K562 (cell line): ENCODE results near the gene FAR2. TPM values are rescaled to one million over a fixed set of nuclear protein-coding genes. Genes with fewer than 3 reads are reported as not detected.

Source experiments
- C11orf30 ChIP-seq: fragments of 450-650 bp; IDR thresholded peaks from 2 replicates; pipeline ENCODE4 v1.6.1; 2016; ENCODE audit warnings: low read depth, mild to moderate bottlenecking
- CC2D1A ChIP-seq: fragments of 450-650 bp; IDR thresholded peaks from 2 replicates; pipeline ENCODE4 v1.6.1; 2017; ENCODE audit warnings: mild to moderate bottlenecking
- CHCHD3 ChIP-seq: fragments of 250-450 bp; sonication (Bioruptor Pico); IDR thresholded peaks from 2 replicates; pipeline ENCODE4 v2.1.2; 2022; ENCODE audit warnings: mild to moderate bottlenecking
- DPF2 ChIP-seq: fragments of 450-650 bp; IDR thresholded peaks from 2 replicates; pipeline ENCODE4 v1.6.1; 2016
- FOXJ2 ChIP-seq: fragments of 200-800 bp; sonication (Bioruptor generic); IDR thresholded peaks from 2 replicates; pipeline ENCODE4 v1.6.1; 2016; ENCODE audit warnings: missing genetic modification characterization, missing compliant biosample characterization
- HMG20B ChIP-seq: fragments of 250-450 bp; sonication (Bioruptor Pico); IDR thresholded peaks from 2 replicates; pipeline ENCODE4 v1.5.0; 2021; ENCODE audit warnings: mild to moderate bottlenecking
- JUN ChIP-seq, 2 experiments: sonication (generic) in 1 of 2; formaldehyde crosslinking in 1 of 2; IDR thresholded peaks; 2 replicates each; pipeline versions ENCODE4 v1.6.1 to v1.8.0; 2012 to 2022; ENCODE audit warnings: borderline replicate concordance in 2 of 2, mild to moderate bottlenecking in 2 of 2, improper control_type of control experiment in 1 of 2, low read depth in 1 of 2, low read length in 1 of 2, missing genetic modification reagents in 1 of 2
- NCOA4 ChIP-seq: fragments of 450-650 bp; IDR thresholded peaks from 2 replicates; pipeline ENCODE4 v1.6.1; 2018; ENCODE audit warnings: mild to moderate bottlenecking; ENCODE audit not compliant: partially characterized antibody
- NRF1 ChIP-seq, 2 experiments: fragments of 450-650 bp; IDR thresholded peaks in 1 of 2; conservative IDR thresholded peaks in 1 of 2; 2 replicates each; pipeline ENCODE4 v1.6.1; 2014; ENCODE audit warnings: mild to moderate bottlenecking in 2 of 2
- PHTF2 ChIP-seq: fragments of 250-450 bp; sonication (Bioruptor Pico); IDR thresholded peaks from 2 replicates; pipeline ENCODE4 v1.5.0; 2021; ENCODE audit warnings: mild to moderate bottlenecking
- POLR2AphosphoS2 ChIP-seq: IDR thresholded peaks from 2 replicates; pipeline ENCODE4 v1.6.1; 2012; ENCODE audit warnings: low read length, improper control_type of control experiment
- POLR2B ChIP-seq: fragments of 450-650 bp; IDR thresholded peaks from 2 replicates; pipeline ENCODE4 v1.6.1; 2018; ENCODE audit warnings: low read depth; ENCODE audit not compliant: partially characterized antibody
- RFX1 ChIP-seq: fragments of 450-650 bp; IDR thresholded peaks from 2 replicates; pipeline ENCODE4 v1.6.1; 2016; ENCODE audit warnings: mild to moderate bottlenecking, moderate library complexity
- RNF2 ChIP-seq: sonication (generic); IDR thresholded peaks from 2 replicates; pipeline ENCODE4 v1.6.1; 2016
- SMARCA4 ChIP-seq: fragments of 450-650 bp; IDR thresholded peaks from 2 replicates; pipeline ENCODE4 v1.6.1; 2016
- SREBF1 ChIP-seq: fragments of 150-350 bp; IDR thresholded peaks from 2 replicates; pipeline ENCODE4 v1.6.1; 2014; ENCODE audit warnings: antibody characterized with exemption, low read depth, low read length, borderline replicate concordance
- TCF7L2 ChIP-seq: fragments of 150-350 bp; IDR thresholded peaks from 2 replicates; pipeline ENCODE4 v1.6.1; 2016; ENCODE audit warnings: low read depth, mild to moderate bottlenecking, low read length, moderate library complexity
- XRCC3 ChIP-seq: fragments of 450-650 bp; IDR thresholded peaks from 2 replicates; pipeline ENCODE4 v1.6.1; 2017; ENCODE audit warnings: mild to moderate bottlenecking, moderate library complexity
- ZNF121 ChIP-seq: sonication (generic); formaldehyde crosslinking; conservative IDR thresholded peaks from 2 replicates; pipeline ENCODE4 v1.8.0; 2022; ENCODE audit warnings: missing genetic modification reagents
- ZNF316 ChIP-seq: fragments of 450-650 bp; IDR thresholded peaks from 2 replicates; pipeline ENCODE4 v1.6.1; 2016
- ZNF444 ChIP-seq: fragments of 250-450 bp; sonication (Bioruptor Pico); IDR thresholded peaks from 2 replicates; pipeline ENCODE4 v1.4.0; 2020; ENCODE audit warnings: mild to moderate bottlenecking, moderate library complexity
- ZNF507 ChIP-seq: conservative IDR thresholded peaks from 2 replicates; pipeline ENCODE4 v1.6.1; 2017; ENCODE audit warnings: missing genetic modification characterization, missing compliant biosample characterization
- ZNF551 ChIP-seq: fragments of 250-450 bp; sonication (Bioruptor Pico); IDR thresholded peaks from 2 replicates; pipeline ENCODE4 v1.5.0; 2021; ENCODE audit warnings: mild to moderate bottlenecking, moderate library complexity
- ZNF584 ChIP-seq: fragments of 200-800 bp; sonication (Bioruptor generic); IDR thresholded peaks from 2 replicates; pipeline ENCODE4 v1.6.1; 2016; ENCODE audit warnings: low read depth, mild to moderate bottlenecking, missing genetic modification characterization, missing compliant biosample characterization
- ZNF586 ChIP-seq: fragments of 450-650 bp; formaldehyde crosslinking; conservative IDR thresholded peaks from 2 replicates; pipeline ENCODE4 v1.4.0; 2020; ENCODE audit warnings: mild to moderate bottlenecking, moderate library complexity
- polyA plus RNA-seq, 8 experiments: library from polyadenylated mRNA; depleted of rRNA in 4 of 8; stranded (reverse) in 5 of 8; unstranded in 3 of 8; fragments of >200 nt; fragmentation: Nextera tagmentation in 2 of 8; fragmentation: Illumina TruSeq in 1 of 8; extraction: Ambion mirVana in 2 of 8; extraction: Trizol in 1 of 8; gene quantifications; 2 replicates each; pipeline versions ENCODE4 v1.2.1 to v1.2.3, GENCODE V29; 2011 to 2014; ENCODE audit warnings: inconsistent platforms in 1 of 8, missing spikeins in 1 of 8
- total RNA-seq, 7 experiments: library from RNA; depleted of rRNA in 6 of 7; stranded (reverse); fragments of >200 nt in 6 of 7; fragmentation: Illumina TruSeq in 2 of 7; extraction: Trizol in 2 of 7; gene quantifications; 2 replicates each; pipeline versions ENCODE4 v1.2.1 to v1.2.3, GENCODE V29; 2011 to 2021; ENCODE audit warnings: low replicate concordance in 1 of 7
- TF ChIP-seq, protein P1 (sequence below): fragments of 250-450 bp; sonication (Bioruptor Pico); IDR thresholded peaks from 2 replicates; pipeline ENCODE4 v1.4.0; 2020; ENCODE audit warnings: borderline replicate concordance
- TF ChIP-seq, protein P2 (sequence below): sonication (generic); formaldehyde crosslinking; IDR thresholded peaks from 2 replicates; pipeline ENCODE4 v1.8.0; 2022; ENCODE audit warnings: mild to moderate bottlenecking, missing genetic modification reagents
- TF ChIP-seq, protein P3 (sequence below), 2 experiments: fragments of 450-650 bp in 1 of 2; sonication (generic) in 1 of 2; formaldehyde crosslinking in 1 of 2; IDR thresholded peaks in 1 of 2; conservative IDR thresholded peaks in 1 of 2; 2 replicates each; pipeline versions ENCODE4 v1.6.1 to v1.8.1; 2016 to 2023; ENCODE audit warnings: mild to moderate bottlenecking in 2 of 2, moderate library complexity in 2 of 2, inconsistent platforms in 1 of 2, missing genetic modification reagents in 1 of 2

FAR2 gene
- total and polyA plus RNA-seq, 9 of the 15 experiments (the other 6 are each of a cell fraction or from before 2014, with no cell fraction given): 5.0 to 13.4 (median 8.5) TPM

DNA sequence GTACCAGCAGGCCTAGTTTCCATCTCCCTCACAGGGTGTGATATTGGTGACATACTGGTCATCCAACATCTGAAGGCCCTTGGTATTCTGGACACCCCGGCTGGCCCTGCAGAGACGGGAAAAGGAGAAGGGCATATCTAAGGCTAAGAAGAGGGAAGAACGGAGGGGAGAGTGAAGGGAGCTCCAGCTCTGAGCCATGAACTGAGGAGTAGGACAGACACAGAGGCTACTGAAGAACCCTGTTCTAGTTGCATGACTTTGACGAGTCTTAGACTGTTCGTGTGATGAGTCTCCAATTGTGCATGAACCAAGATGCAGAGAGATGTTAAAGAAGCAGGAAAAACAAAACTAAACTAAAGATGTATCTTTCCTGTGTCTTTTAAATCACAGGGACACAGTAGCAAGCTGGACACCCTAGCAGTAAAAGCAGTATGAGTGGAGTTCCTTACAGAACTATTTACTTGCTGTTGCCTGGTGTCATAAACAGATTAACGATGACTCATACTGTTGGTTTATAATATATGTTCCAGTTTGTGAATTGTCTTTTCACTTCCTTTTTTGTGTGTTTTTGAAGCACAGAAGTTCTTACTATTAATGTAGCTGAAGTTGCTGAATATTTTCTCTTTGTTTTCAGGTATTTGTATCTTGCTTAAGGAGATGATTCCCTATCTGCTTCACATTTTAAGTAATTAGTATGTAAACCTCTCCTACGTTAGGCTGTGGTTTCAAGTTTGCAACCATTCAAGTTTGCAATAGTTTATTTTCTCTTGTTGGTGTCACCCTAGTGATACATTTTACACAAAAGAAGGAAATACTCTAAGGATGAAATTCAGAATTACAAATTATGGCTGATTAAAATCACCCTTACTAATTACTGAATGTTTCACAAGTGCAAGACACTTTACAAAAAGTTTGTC is 15.7 kb downstream of the FAR2 start (continued):
- TF ChIP-seq RFX1 (peak; percentile 71), CHCHD3 (CRISPR knock-in tag) (no peak), ZNF444 (CRISPR knock-in tag) (no peak), ZNF316 (0 out of 2 replicates have a peak, but pooled peaks have one; percentile 6), NRF1 (conservative IDR thresholded peaks at IDR 0.05 in 1 of 2, IDR thresholded peaks at IDR 0.05 in 1 of 2) (no peak), CC2D1A (no peak), RNF2 (no peak), ZNF584 (CRISPR knock-in tag) (no peak), FOXJ2 (tag) (peak; percentile 99), SMARCA4 (peak; percentile 73; the same call in 1 of the 2 replicates), POLR2AphosphoS2 (no peak), HMG20B (CRISPR knock-in tag) (no peak), ZNF551 (CRISPR knock-in tag) (no peak), PHTF2 (no peak), ZNF586 (CRISPR knock-in tag) (no peak), XRCC3 (no peak), DPF2 (peak; percentile 54; the same call in 1 of the 2 replicates), C11orf30 (peak; percentile 29; the same call in 1 of the 2 replicates), NCOA4 (no peak), SREBF1 (no peak), POLR2B (no peak), TCF7L2 (no peak), ZNF507 (tag) (no peak), ZNF121 (no peak), JUN (IDR thresholded peaks at IDR 0.05; ENCODE audit: borderline replicate concordance, low read depth, low read length) (peak; percentile 76; the same call in 1 of the 2 replicates), JUN (CRISPR knock-in tag; IDR thresholded peaks at IDR 0.05; ENCODE audit: borderline replicate concordance) (no peak)
- TF ChIP-seq, protein P1, sequence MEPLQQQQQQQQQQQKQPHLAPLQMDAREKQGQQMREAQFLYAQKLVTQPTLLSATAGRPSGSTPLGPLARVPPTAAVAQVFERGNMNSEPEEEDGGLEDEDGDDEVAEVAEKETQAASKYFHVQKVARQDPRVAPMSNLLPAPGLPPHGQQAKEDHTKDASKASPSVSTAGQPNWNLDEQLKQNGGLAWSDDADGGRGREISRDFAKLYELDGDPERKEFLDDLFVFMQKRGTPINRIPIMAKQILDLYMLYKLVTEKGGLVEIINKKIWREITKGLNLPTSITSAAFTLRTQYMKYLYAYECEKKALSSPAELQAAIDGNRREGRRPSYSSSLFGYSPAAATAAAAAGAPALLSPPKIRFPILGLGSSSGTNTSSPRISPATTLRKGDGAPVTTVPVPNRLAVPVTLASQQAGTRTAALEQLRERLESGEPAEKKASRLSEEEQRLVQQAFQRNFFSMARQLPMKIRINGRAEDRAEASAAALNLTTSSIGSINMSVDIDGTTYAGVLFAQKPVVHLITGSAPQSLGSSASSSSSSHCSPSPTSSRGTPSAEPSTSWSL: no peak
- TF ChIP-seq, protein P2, sequence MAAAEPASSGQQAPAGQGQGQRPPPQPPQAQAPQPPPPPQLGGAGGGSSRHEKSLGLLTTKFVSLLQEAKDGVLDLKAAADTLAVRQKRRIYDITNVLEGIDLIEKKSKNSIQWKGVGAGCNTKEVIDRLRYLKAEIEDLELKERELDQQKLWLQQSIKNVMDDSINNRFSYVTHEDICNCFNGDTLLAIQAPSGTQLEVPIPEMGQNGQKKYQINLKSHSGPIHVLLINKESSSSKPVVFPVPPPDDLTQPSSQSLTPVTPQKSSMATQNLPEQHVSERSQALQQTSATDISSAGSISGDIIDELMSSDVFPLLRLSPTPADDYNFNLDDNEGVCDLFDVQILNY (CRISPR knock-in tag): no peak
- TF ChIP-seq, protein P3, sequence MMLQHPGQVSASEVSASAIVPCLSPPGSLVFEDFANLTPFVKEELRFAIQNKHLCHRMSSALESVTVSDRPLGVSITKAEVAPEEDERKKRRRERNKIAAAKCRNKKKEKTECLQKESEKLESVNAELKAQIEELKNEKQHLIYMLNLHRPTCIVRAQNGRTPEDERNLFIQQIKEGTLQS (IDR thresholded peaks at IDR 0.05): peak; percentile 94
- TF ChIP-seq, protein P3 (CRISPR knock-in tag; conservative IDR thresholded peaks at IDR 0.05): no peak
